ENCODE results near the gene PLXNA3. TPM values are rescaled to one million over a fixed set of nuclear protein-coding genes. Genes with fewer than 3 reads are reported as not detected.

Gene PLXNA3
- total and polyA plus RNA-seq, 12 donors: 9.7 to 35.3 (median 16.7) TPM

GRCh38 chrX:154437971-154438893 lies 19.8 kb upstream of the PLXNA3 start:
- peak overlapping the region in 6 of 10 donors; percentile 81 to 93 (median 90) for H3K27ac ChIP-seq
- no peak for TF ChIP-seq CTCF (IDR thresholded peaks at IDR 0.05)
- peaks cover 0 to 24% (median 13%) of the 10 kb centered on the region in 9 donors for H3K4me1 ChIP-seq
- DNase-seq: no peak
- H3K4me3 ChIP-seq: peak overlapping the region; percentile 50 to 89 (median 80)
- H3K36me3 ChIP-seq: peaks cover 0 to 60% (median 5%) of the 10 kb centered on the region in 9 donors
- 31 to 36% methylated on average over 26 to 28 of the region's 28 CpGs for WGBS, 2 donors
- no peaks in the 10 kb centered on the region for H3K9me3 ChIP-seq
- intact Hi-C loops (cut with DNase I): loop anchor here in 1 of 10 donors (5.0 kb wide), 1 partner anchor 39 kb away; the partner anchor contains the start of gene LAGE3
- ATAC-seq: no peak
- H3K27me3 ChIP-seq: no peaks in the 10 kb centered on the region

DNA sequence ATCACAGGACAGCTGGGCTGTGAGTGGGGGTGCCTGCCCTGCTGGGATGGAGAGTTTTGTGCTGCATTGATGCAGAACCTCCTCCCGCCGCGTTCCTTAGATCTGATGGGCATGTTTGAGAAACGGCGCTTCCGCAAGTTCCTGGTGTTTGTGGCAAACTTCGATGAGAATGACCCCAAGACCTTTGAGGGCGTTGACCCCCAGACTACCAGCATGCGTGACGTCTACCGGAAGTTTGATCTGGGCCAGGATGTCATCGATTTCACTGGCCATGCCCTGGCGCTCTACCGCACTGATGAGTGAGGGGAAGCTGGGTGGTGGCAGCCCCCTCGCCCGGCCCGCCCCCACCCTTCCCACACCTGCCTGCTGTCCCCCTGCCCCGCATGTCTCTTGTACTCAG lies 18.2 kb upstream of the PLXNA3 start:
- no peak for DNase-seq
- 91 to 94% methylated on average over 17 to 18 of the region's 18 CpGs for WGBS, 2 donors
- H3K27ac ChIP-seq: no peak overlapping the region
- H3K27me3 ChIP-seq: no peaks in the 10 kb centered on the region
- intact Hi-C loops (cut with DNase I): loop anchor here in 1 of 10 donors (5.0 kb wide), 1 partner anchor 37 kb away; the partner anchor contains the start of gene LAGE3
- no peak overlapping the region for H3K4me3 ChIP-seq
- no peak for TF ChIP-seq CTCF (IDR thresholded peaks at IDR 0.05)
- no peaks in the 10 kb centered on the region for H3K9me3 ChIP-seq
- peaks cover 0 to 33% (median 18%) of the 10 kb centered on the region in 9 donors for H3K4me1 ChIP-seq
- H3K36me3 ChIP-seq: peaks cover 0 to 46% (median 5%) of the 10 kb centered on the region in 9 donors
- no peak for ATAC-seq

- no peak overlapping the region for H3K4me3 ChIP-seq
- no peak overlapping the region for H3K27ac ChIP-seq
- DNase-seq (no peak), ATAC-seq (no peak)
- intact Hi-C loops (cut with DNase I): no loop called here
- peaks cover 0 to 37% (median 5%) of the 10 kb centered on the region in 9 donors for H3K36me3 ChIP-seq
- H3K27me3 ChIP-seq: no peaks in the 10 kb centered on the region
- WGBS, 2 donors: 86 to 87% methylated on average over 15 to 17 of the region's 17 CpGs
- no peaks in the 10 kb centered on the region for H3K9me3 ChIP-seq
- TF ChIP-seq CTCF (IDR thresholded peaks at IDR 0.05): no peak
- H3K4me1 ChIP-seq: peaks cover 0 to 42% (median 24%) of the 10 kb centered on the region in 9 donors
Measured at GRCh38 chrX:154440623-154441357, 17.3 kb upstream of the PLXNA3 start.

DNA sequence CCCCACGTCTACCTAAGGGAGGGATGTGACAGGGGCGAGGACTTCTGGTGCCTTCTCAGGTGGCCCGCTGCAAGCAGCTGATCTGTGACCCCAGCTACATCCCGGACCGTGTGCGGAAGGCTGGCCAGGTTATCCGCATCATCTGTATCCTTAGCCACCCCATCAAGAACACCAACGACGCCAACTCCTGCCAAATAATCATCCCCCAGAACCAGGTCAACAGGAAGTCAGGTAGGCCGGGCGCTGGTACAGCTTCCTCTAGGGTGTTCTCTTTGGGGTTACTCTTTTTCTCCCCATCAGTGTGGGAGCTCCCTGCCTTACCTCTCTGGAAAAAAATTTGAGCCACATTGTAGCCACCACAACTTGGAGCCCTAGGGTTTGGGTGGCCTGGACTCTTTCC lies 16.5 kb upstream of the PLXNA3 start:
- Histone ChIP-seq H3K4me3 (no peak overlapping the region), H3K9me3 (no peaks in the 10 kb centered on the region), H3K27me3 (no peaks in the 10 kb centered on the region), H3K36me3 (peaks cover 0 to 41% (median 5%) of the 10 kb centered on the region in 9 donors), H3K27ac (no peak overlapping the region), H3K4me1 (peaks cover 0 to 39% (median 24%) of the 10 kb centered on the region in 9 donors)
- no peak for DNase-seq
- intact Hi-C loops (cut with DNase I): no loop called here
- no peak for ATAC-seq
- no peak for TF ChIP-seq CTCF (IDR thresholded peaks at IDR 0.05)
- 82 to 89% methylated on average over 11 of the region's 11 CpGs for WGBS, 2 donors

Measured in heart right ventricle (tissue), 16 donors.